Esophagus squamous epithelium (tissue), 4 donors: ENCODE results near the gene MYO1H.

Experiments
- POLR2A ChIP-seq, 4 donors: fragments of 450-650 bp; IDR thresholded peaks; one replicate each; pipeline ENCODE4 v1.6.1; 2017; ENCODE audit warnings: antibody characterized with exemption in 4 of 4, mild to moderate bottlenecking in 4 of 4, moderate library complexity in 3 of 4
- TF ChIP-seq, protein P1 (sequence below), 6 experiments: fragments of 450-650 bp in 4 of 6; fragments of 200-600 bp in 2 of 6; sonication (generic) in 2 of 6; IDR thresholded peaks; one replicate each; pipeline ENCODE4 v1.5.1; 2016 to 2019; ENCODE audit warnings: antibody characterized with exemption in 6 of 6, mild to moderate bottlenecking in 4 of 6, moderate library complexity in 4 of 6

DNA sequence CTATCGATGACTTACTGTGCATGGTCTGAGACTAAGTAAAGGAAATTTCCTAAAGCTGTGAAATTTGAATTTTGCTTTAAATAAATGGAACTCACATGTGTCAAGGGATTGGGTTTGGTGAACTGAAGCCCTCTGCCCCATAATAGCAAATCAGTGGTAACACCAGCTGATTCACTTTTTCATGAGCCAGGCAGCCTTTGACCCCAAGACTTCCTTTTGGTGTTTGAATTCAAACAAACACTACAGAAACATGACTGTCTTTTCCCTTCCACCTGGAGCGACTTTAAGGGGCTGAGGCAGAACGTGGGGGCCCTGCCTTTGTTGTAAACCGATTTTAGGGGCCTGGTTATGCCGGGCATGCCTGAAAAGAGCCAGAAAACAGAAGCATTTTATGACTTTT, 100.6 kb downstream of the MYO1H start:
- no peak for TF ChIP-seq POLR2A (IDR thresholded peaks at IDR 0.05)
- TF ChIP-seq, protein P1, sequence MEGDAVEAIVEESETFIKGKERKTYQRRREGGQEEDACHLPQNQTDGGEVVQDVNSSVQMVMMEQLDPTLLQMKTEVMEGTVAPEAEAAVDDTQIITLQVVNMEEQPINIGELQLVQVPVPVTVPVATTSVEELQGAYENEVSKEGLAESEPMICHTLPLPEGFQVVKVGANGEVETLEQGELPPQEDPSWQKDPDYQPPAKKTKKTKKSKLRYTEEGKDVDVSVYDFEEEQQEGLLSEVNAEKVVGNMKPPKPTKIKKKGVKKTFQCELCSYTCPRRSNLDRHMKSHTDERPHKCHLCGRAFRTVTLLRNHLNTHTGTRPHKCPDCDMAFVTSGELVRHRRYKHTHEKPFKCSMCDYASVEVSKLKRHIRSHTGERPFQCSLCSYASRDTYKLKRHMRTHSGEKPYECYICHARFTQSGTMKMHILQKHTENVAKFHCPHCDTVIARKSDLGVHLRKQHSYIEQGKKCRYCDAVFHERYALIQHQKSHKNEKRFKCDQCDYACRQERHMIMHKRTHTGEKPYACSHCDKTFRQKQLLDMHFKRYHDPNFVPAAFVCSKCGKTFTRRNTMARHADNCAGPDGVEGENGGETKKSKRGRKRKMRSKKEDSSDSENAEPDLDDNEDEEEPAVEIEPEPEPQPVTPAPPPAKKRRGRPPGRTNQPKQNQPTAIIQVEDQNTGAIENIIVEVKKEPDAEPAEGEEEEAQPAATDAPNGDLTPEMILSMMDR (IDR thresholded peaks at IDR 0.05) = no peak
